HepG2 (cell line): ENCODE measurements around the gene PLXND1. TPM values are rescaled to one million over a fixed set of nuclear protein-coding genes. Genes with fewer than 3 reads are reported as not detected.

ENCODE experiments used
- CREM ChIP-seq, 2 experiments: sonication (generic) in 1 of 2; formaldehyde crosslinking in 1 of 2; IDR thresholded peaks; 2 replicates each; pipeline versions ENCODE4 v1.4.0 to v1.6.1; 2016 to 2020; ENCODE audit warnings: antibody characterized with exemption in 1 of 2, mild to moderate bottlenecking in 1 of 2, missing genetic modification reagents in 1 of 2
- ELF1 ChIP-seq: sonication (generic); formaldehyde crosslinking; IDR thresholded peaks from 2 replicates; pipeline ENCODE4 v1.4.0; 2020; ENCODE audit warnings: missing genetic modification reagents
- ELF4 ChIP-seq: sonication (generic); formaldehyde crosslinking; IDR thresholded peaks from 2 replicates; pipeline ENCODE4 v1.5.0; 2020; ENCODE audit warnings: missing genetic modification reagents, mild to moderate bottlenecking, moderate library complexity, borderline replicate concordance
- HNRNPL ChIP-seq: fragments of 200-400 bp; formaldehyde crosslinking; IDR thresholded peaks from 2 replicates; pipeline ENCODE4 v1.6.1; 2017; ENCODE audit warnings: mild to moderate bottlenecking, low read depth, low read length
- HOXA5 ChIP-seq: sonication (generic); formaldehyde crosslinking; IDR thresholded peaks from 2 replicates; pipeline ENCODE4 v1.4.0; 2020; ENCODE audit warnings: missing genetic modification reagents
- KMT2B ChIP-seq: IDR thresholded peaks from 2 replicates; pipeline ENCODE4 v1.6.1; 2016; ENCODE audit warnings: missing genetic modification reagents, missing compliant biosample characterization
- PCBP1 ChIP-seq: fragments of 200-400 bp; formaldehyde crosslinking; IDR thresholded peaks from 2 replicates; pipeline ENCODE4 v1.6.1; 2017; ENCODE audit warnings: mild to moderate bottlenecking, low read depth, low read length, borderline replicate concordance
- SALL1 ChIP-seq: sonication (generic); formaldehyde crosslinking; IDR thresholded peaks from 2 replicates; pipeline ENCODE4 v1.8.0; 2022; ENCODE audit warnings: mild to moderate bottlenecking, missing genetic modification reagents
- SIX1 ChIP-seq: sonication (generic); formaldehyde crosslinking; IDR thresholded peaks from 2 replicates; pipeline ENCODE4 v1.4.0; 2020; ENCODE audit warnings: missing genetic modification reagents, borderline replicate concordance
- SSRP1 ChIP-seq: IDR thresholded peaks from 2 replicates; pipeline ENCODE4 v1.6.1; 2016; ENCODE audit warnings: control low read depth
- ZFY ChIP-seq: sonication (generic); formaldehyde crosslinking; IDR thresholded peaks from 2 replicates; pipeline ENCODE4 v1.4.0; 2020; ENCODE audit warnings: missing genetic modification reagents
- ZMAT3 ChIP-seq: sonication (generic); formaldehyde crosslinking; conservative IDR thresholded peaks from 2 replicates; pipeline ENCODE4 v1.7.0; 2021; ENCODE audit warnings: missing genetic modification reagents
- ZNF260 ChIP-seq: sonication (generic); formaldehyde crosslinking; IDR thresholded peaks from 2 replicates; pipeline ENCODE4 v1.4.0; 2020; ENCODE audit warnings: missing genetic modification reagents, low read depth, mild to moderate bottlenecking, borderline replicate concordance
- ZNF777 ChIP-seq: sonication (generic); formaldehyde crosslinking; IDR thresholded peaks from 2 replicates; pipeline ENCODE4 v1.4.0; 2020; ENCODE audit warnings: missing genetic modification reagents
- polyA plus RNA-seq, 8 experiments: library from polyadenylated mRNA; depleted of rRNA in 3 of 8; stranded (reverse) in 7 of 8; unstranded in 1 of 8; fragments of >200 nt; fragmentation: Illumina TruSeq in 4 of 8; extraction: Trizol in 4 of 8; gene quantifications; 2 replicates each; pipeline versions ENCODE4 v1.2.1 to v1.2.3, GENCODE V29; 2011 to 2016; ENCODE audit warnings: low read depth in 4 of 8, missing spikeins in 1 of 8, mixed read lengths in 1 of 8; ENCODE audit not compliant: insufficient read depth in 1 of 8
- total RNA-seq, 5 experiments: library from RNA; depleted of rRNA; stranded (reverse); fragments of >200 nt; fragmentation: Illumina TruSeq; extraction: Trizol; gene quantifications; 2 replicates each; pipeline ENCODE4 v1.2.3, GENCODE V29; 2016; ENCODE audit warnings: low read depth in 1 of 5
- TF ChIP-seq, protein P1 (sequence below): sonication (generic); formaldehyde crosslinking; IDR thresholded peaks from 2 replicates; pipeline ENCODE4 v1.5.1; 2020; ENCODE audit warnings: mild to moderate bottlenecking, missing genetic modification reagents, moderate library complexity
- TF ChIP-seq, protein P2 (sequence below): sonication (generic); formaldehyde crosslinking; IDR thresholded peaks from 2 replicates; pipeline ENCODE4 v1.4.0; 2020; ENCODE audit warnings: mild to moderate bottlenecking, missing genetic modification reagents, borderline replicate concordance
- TF ChIP-seq, protein P3 (sequence below): sonication (generic); formaldehyde crosslinking; IDR thresholded peaks from 2 replicates; pipeline ENCODE4 v1.8.1; 2023; ENCODE audit warnings: mild to moderate bottlenecking, moderate library complexity, missing genetic modification reagents

The PLXND1 gene
- total and polyA plus RNA-seq, 2 of the 13 experiments (the other 11 are each of a cell fraction or from before 2014, with no cell fraction given): 15.9 to 42.0 TPM

DNA sequence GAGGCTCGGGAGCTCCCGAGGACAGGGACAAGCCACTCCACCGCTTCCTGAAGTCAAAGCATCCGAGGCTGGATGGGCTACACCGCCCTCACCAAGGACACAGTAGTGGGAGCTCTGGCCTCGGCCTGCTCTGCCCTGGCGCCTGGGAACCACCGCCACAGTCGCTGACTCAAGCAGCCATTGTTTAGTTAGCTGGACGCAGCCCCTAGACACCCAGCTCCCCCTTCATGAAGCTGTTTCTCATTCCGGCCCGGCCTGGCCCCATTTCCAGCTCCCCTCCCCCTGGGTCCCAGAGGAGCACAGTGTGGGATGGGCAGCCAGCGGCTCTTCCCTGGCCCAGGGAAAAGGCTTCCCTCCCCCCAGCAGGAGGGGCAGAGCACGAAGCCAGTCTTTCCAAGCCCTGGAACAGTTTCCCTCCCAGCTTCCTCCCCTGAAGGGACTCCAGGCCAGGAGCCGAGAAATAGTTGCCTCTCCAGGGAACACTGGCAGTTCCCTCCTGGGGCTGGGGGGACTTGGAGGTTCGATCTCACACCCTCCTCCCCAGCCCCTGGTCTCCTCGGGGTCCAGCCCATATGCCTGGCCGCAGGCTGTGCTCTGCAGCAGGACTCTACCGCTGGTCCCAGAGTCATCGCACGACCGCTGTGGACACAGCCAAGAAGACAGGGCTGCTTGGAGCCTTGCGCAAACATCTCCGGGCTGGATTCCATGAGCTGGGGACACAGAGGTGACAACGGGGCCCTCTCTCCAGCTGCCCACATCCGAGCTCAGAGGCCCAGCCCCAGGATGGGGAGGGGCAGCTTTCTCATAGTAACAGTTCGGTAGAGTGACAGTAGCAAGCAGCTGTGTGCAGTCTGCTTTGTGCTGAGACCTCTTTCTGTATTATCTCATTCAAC, 10.0 kb downstream of the PLXND1 start (continued):
- no peak for TF ChIP-seq ZNF260 (CRISPR knock-in tag)
- peak; percentile 34; the same call in 1 of the 2 replicates for TF ChIP-seq KMT2B (CRISPR knock-in tag)
- TF ChIP-seq SIX1: no peak
- TF ChIP-seq, protein P1, sequence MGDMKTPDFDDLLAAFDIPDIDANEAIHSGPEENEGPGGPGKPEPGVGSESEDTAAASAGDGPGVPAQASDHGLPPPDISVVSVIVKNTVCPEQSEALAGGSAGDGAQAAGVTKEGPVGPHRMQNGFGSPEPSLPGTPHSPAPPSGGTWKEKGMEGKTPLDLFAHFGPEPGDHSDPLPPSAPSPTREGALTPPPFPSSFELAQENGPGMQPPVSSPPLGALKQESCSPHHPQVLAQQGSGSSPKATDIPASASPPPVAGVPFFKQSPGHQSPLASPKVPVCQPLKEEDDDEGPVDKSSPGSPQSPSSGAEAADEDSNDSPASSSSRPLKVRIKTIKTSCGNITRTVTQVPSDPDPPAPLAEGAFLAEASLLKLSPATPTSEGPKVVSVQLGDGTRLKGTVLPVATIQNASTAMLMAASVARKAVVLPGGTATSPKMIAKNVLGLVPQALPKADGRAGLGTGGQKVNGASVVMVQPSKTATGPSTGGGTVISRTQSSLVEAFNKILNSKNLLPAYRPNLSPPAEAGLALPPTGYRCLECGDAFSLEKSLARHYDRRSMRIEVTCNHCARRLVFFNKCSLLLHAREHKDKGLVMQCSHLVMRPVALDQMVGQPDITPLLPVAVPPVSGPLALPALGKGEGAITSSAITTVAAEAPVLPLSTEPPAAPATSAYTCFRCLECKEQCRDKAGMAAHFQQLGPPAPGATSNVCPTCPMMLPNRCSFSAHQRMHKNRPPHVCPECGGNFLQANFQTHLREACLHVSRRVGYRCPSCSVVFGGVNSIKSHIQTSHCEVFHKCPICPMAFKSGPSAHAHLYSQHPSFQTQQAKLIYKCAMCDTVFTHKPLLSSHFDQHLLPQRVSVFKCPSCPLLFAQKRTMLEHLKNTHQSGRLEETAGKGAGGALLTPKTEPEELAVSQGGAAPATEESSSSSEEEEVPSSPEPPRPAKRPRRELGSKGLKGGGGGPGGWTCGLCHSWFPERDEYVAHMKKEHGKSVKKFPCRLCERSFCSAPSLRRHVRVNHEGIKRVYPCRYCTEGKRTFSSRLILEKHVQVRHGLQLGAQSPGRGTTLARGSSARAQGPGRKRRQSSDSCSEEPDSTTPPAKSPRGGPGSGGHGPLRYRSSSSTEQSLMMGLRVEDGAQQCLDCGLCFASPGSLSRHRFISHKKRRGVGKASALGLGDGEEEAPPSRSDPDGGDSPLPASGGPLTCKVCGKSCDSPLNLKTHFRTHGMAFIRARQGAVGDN (CRISPR knock-in tag): peak; percentile 88
- TF ChIP-seq ELF4 (CRISPR knock-in tag): no peak
- TF ChIP-seq, protein P2, sequence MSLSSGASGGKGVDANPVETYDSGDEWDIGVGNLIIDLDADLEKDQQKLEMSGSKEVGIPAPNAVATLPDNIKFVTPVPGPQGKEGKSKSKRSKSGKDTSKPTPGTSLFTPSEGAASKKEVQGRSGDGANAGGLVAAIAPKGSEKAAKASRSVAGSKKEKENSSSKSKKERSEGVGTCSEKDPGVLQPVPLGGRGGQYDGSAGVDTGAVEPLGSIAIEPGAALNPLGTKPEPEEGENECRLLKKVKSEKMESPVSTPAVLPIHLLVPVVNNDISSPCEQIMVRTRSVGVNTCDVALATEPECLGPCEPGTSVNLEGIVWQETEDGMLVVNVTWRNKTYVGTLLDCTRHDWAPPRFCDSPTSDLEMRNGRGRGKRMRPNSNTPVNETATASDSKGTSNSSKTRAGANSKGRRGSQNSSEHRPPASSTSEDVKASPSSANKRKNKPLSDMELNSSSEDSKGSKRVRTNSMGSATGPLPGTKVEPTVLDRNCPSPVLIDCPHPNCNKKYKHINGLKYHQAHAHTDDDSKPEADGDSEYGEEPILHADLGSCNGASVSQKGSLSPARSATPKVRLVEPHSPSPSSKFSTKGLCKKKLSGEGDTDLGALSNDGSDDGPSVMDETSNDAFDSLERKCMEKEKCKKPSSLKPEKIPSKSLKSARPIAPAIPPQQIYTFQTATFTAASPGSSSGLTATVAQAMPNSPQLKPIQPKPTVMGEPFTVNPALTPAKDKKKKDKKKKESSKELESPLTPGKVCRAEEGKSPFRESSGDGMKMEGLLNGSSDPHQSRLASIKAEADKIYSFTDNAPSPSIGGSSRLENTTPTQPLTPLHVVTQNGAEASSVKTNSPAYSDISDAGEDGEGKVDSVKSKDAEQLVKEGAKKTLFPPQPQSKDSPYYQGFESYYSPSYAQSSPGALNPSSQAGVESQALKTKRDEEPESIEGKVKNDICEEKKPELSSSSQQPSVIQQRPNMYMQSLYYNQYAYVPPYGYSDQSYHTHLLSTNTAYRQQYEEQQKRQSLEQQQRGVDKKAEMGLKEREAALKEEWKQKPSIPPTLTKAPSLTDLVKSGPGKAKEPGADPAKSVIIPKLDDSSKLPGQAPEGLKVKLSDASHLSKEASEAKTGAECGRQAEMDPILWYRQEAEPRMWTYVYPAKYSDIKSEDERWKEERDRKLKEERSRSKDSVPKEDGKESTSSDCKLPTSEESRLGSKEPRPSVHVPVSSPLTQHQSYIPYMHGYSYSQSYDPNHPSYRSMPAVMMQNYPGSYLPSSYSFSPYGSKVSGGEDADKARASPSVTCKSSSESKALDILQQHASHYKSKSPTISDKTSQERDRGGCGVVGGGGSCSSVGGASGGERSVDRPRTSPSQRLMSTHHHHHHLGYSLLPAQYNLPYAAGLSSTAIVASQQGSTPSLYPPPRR (CRISPR knock-in tag): peak; percentile 45; the same call in 1 of the 2 replicates
- peak; percentile 91 for TF ChIP-seq ZMAT3 (CRISPR knock-in tag)
- no peak for TF ChIP-seq HOXA5 (CRISPR knock-in tag)
- no peak for TF ChIP-seq SSRP1 (CRISPR knock-in tag)
- TF ChIP-seq, protein P3, sequence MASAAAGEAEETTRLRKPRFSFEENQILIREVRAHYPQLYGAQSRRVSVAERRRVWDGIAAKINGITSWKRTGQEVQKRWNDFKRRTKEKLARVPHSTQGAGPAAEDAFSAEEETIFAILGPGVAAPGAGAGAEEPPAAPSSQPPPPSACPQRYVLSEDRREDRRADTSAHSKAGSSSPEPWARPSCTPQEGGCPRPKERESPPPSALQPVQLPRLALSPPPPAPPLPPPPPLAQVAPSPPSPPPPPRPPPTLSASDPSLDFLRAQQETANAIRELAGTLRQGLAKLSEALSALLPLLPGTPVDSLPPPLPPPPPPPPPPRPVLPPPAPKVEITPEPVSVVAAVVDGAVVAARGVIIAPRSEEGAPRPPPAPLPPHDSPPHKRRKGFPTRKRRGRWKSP (CRISPR knock-in tag): peak; percentile 78
- peak; percentile 41; the same call in 1 of the 2 replicates for TF ChIP-seq CREM (IDR thresholded peaks at IDR 0.05)
- TF ChIP-seq CREM (CRISPR knock-in tag; IDR thresholded peaks at IDR 0.05): no peak
- 0 out of 2 replicates have a peak, but pooled peaks have one; percentile 18 for TF ChIP-seq PCBP1
- TF ChIP-seq ZFY: peak; percentile 77
- 0 out of 2 replicates have a peak, but pooled peaks have one; percentile 3 for TF ChIP-seq ELF1
- TF ChIP-seq ZNF777 (CRISPR knock-in tag): peak; percentile 46; the same call in 1 of the 2 replicates
- TF ChIP-seq HNRNPL: 0 out of 2 replicates have a peak, but pooled peaks have one; percentile 73
- TF ChIP-seq SALL1: peak; percentile 67
